ENCODE data around the gene VSX1. TPM values are rescaled to one million over a fixed set of nuclear protein-coding genes. Genes with fewer than 3 reads are reported as not detected.

Gene VSX1
- total RNA-seq, 4 donors from 2014 or later = not detected

DNA sequence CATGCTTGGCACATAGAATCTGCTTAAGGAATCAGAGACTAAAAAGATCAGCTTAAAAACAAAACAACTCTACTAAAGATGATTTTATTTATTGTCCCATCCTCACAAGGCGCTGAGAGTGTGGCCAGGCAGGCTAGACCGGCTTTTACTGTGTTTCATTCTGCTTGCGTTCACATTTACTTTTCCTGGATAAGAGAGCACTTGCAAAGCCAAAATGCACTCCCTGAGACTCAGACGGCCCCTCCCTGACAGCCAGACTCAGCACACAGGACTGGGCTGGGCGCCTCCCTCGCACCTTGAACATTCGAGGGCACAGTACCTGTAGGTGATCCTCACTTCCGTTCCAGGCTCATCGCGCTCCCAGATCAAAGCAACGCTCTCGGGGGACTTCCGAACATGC lies 34.2 kb downstream of the VSX1 start:
- DNase-seq (ENCODE audit: low spot score) (no peak), ATAC-seq (ENCODE audit: low FRiP score) (no peak)
- TF ChIP-seq, protein P1, sequence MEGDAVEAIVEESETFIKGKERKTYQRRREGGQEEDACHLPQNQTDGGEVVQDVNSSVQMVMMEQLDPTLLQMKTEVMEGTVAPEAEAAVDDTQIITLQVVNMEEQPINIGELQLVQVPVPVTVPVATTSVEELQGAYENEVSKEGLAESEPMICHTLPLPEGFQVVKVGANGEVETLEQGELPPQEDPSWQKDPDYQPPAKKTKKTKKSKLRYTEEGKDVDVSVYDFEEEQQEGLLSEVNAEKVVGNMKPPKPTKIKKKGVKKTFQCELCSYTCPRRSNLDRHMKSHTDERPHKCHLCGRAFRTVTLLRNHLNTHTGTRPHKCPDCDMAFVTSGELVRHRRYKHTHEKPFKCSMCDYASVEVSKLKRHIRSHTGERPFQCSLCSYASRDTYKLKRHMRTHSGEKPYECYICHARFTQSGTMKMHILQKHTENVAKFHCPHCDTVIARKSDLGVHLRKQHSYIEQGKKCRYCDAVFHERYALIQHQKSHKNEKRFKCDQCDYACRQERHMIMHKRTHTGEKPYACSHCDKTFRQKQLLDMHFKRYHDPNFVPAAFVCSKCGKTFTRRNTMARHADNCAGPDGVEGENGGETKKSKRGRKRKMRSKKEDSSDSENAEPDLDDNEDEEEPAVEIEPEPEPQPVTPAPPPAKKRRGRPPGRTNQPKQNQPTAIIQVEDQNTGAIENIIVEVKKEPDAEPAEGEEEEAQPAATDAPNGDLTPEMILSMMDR (IDR thresholded peaks at IDR 0.05) = no peak

DNA sequence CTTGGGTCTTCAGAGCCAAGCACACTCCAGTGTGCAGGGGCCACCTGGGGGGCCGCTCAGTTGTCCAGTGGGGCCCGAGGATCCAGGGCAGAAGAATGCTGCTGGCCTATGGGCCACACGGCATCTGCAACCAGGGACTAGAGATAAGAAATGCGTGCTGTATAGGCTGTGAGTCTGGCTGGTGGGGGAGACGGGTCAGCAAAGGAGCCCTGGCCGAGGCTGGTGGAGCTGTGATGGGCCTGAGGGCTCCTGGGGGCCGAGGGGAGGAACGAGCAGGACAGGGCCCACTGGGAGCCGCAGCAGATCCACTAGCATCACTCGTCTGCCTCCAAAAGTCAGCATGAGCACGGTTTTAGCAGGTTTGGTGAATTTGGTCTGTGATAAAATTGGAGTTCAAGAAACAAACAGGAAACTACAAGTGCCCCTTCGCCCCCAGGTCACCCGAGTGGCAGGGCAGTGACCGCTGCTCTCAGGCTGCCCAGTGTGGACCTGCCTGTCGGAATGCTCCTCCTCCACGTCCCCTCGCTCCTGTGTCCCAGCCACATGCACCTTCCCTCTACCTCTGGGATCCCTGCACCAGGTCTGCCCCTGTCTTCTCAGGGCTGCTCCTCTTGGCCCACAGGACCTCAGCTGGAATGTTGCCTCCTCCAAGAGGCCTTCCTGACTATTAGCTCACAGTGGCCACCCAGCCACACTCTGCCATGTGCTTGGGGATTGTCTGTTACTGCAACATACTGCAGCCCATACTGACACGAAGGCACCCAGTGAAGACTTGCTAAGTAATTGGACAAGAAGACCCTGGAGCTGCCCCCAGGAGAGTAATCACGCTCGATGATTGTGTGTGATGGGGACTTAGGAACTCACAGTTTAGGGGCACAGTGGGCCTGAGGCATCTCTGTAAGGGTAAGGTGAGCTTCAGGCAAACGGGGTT lies 34.9 kb downstream of the VSX1 start:
- ATAC-seq (ENCODE audit: low FRiP score) = no peak
- TF ChIP-seq, protein P1 (IDR thresholded peaks at IDR 0.05) = no peak
- no peak for DNase-seq (ENCODE audit: low spot score)

DNA sequence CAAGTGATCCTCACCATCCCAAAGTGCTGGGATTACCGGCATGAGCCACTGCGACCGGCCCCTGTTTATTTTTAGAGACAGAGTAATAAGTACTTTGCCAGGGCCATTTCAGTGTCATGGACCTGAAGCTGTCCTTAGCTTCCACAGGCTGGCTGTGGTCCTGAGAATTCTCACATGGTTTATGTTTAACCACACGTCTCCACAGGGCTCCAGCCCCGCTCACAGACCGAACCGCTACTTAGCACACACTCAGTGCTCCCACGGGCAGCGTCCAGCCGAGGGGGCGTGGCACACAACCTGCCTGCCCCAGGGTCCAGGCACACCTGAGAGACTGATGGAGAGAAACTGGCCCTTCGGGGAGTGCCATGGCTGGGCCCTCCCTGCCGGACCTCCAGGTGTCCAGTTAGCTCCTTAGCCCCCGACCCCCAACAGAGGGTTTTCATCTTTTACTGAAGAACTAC lies 35.7 kb downstream of the VSX1 start:
- ATAC-seq (ENCODE audit: low FRiP score) (no peak), DNase-seq (ENCODE audit: low spot score) (no peak)
- TF ChIP-seq, protein P1 (IDR thresholded peaks at IDR 0.05) = no peak

DNA sequence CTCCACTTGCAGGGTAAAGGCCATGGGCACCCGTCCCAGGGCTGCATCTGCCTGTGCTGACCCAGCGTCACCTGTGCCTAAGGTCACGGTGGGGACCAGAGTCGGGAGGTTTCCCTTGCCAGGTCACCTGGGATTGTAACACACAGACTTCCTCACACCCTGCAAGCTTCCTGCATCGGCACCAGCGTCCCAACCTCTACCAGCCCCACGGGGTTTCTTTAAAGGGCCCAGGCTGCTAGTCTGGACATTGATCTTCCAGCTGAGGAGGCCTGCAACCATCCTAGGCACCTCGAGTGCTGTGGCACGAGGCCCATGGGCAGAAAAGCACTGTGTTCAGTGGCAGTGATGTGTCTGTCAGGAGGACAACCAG lies 36.6 kb downstream of the VSX1 start:
- TF ChIP-seq, protein P1 (IDR thresholded peaks at IDR 0.05) = no peak
- DNase-seq (ENCODE audit: low spot score) = no peak
- ATAC-seq (ENCODE audit: low FRiP score) = no peak

DNA sequence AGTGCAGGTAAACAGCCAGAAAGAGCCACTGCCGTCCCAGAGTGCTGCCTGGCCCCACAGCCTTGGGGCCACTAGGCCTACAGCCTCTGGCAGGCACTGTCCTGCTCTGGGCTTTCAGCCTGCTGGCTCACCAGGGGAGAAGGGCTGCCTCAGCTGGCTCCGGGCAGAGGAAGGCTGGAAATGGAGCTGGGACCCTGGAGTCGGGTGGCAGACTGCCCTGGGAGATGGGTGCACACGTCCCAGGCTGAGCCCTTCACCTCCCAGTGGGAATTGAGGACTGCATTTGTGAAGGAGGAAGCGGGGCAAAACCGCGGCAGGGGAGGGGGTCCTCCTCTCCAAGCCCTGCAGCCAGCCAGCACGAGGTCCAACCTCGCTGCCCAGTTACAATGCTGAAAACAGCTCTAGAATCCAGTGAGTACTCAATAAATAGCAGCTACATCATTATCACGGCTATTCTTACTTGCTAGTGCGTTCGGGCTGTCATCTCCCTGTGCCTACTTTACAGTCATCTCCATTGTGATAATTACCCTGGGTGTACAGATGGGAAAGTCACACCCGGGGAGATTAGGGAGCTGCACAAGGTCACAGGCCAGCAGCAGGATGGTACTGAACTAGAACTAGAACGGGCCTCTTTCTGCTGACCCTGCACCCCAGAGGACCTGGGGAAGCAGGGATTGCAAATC lies 37.1 kb downstream of the VSX1 start:
- no peak for DNase-seq (ENCODE audit: low spot score)
- no peak for ATAC-seq (ENCODE audit: low FRiP score)

DNA sequence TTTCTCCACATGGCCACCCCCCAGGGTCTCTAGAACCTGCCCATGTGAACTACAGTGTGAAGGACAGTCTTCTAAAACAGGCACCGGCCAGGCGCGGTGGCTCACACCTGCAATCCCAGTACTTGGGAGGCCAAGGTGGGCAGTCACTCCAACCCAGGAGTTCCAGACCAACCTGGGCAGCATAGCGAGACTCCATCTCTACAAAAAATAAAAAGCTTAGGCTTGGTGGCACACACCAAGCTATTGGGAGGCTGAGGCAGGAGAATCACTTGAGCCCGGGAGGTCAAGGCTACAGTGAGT lies 37.7 kb downstream of the VSX1 start:
- ATAC-seq (ENCODE audit: low FRiP score) (no peak), DNase-seq (ENCODE audit: low spot score) (no peak)
- TF ChIP-seq, protein P1 (IDR thresholded peaks at IDR 0.05) = no peak

More for the DNA sequence above, 37.1 kb downstream of the VSX1 start:
- TF ChIP-seq, protein P1 (IDR thresholded peaks at IDR 0.05) = no peak
